HL-60 (cell line): ENCODE results near the gene EPHB2.

Source experiments
- DNase-seq, 2 experiments: peaks; one replicate each; pipeline ENCODE4 v3.0.0-alpha.2; 2010 to 2020; ENCODE audit warnings: low read depth in 1 of 2, low spot score in 1 of 2
- H3K27ac ChIP-seq: fragments of 250-450 bp; sonication (Bioruptor Pico); replicated peaks from 2 replicates; pipeline ENCODE4 v1.5.1; 2020; ENCODE audit warnings: mild to moderate bottlenecking, moderate library complexity
- H3K27me3 ChIP-seq: fragments of 250-450 bp; sonication (Bioruptor Pico); 2 replicates; pipeline ENCODE4 v1.5.1; 2021; ENCODE audit warnings: mild to moderate bottlenecking, moderate library complexity; ENCODE audit not compliant: insufficient read depth, poor library complexity, severe bottlenecking
- H3K4me3 ChIP-seq: replicated peaks from 2 replicates; pipeline ENCODE4 v1.5.1; 2011; ENCODE audit warnings: mild to moderate bottlenecking, control low read depth, low read length; ENCODE audit not compliant: insufficient read depth
- GABPA ChIP-seq: IDR thresholded peaks from 2 replicates; pipeline ENCODE4 v1.6.1; 2012; ENCODE audit warnings: low read depth
- POLR2AphosphoS5 ChIP-seq: IDR thresholded peaks from 2 replicates; pipeline ENCODE4 v1.6.1; 2012; ENCODE audit warnings: low read depth
- SPI1 ChIP-seq: IDR thresholded peaks from 2 replicates; pipeline ENCODE4 v1.6.1; 2012; ENCODE audit warnings: low read depth, mild to moderate bottlenecking, borderline replicate concordance
- TF ChIP-seq, protein P1 (sequence below): IDR thresholded peaks from one replicate; pipeline ENCODE4 v1.5.1; 2011; ENCODE audit warnings: low read length, control low read depth, inconsistent platforms; ENCODE audit not compliant: insufficient read depth
- TF ChIP-seq, protein P2 (sequence below): IDR thresholded peaks from 2 replicates; pipeline ENCODE4 v1.6.1; 2012; ENCODE audit warnings: low read depth; ENCODE audit not compliant: insufficient replicate concordance

The EPHB2 gene

DNA sequence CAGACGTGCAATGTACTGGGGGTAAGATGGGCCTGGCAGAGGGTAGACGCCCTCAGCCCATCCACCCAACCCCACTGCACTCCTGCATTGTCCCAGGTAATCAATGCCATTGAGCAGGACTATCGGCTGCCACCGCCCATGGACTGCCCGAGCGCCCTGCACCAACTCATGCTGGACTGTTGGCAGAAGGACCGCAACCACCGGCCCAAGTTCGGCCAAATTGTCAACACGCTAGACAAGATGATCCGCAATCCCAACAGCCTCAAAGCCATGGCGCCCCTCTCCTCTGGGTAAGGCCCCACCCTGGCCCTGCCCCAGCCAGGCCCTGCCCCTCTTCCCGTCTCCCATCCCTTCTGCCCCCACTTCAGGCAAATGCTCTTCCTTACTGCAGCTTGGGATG is 199.6 kb downstream of the EPHB2 start:
- Histone ChIP-seq H3K27me3 (no peaks in the 10 kb centered on the region), H3K4me3 (no peak overlapping the region), H3K27ac (no peak overlapping the region)
- TF ChIP-seq, protein P1, sequence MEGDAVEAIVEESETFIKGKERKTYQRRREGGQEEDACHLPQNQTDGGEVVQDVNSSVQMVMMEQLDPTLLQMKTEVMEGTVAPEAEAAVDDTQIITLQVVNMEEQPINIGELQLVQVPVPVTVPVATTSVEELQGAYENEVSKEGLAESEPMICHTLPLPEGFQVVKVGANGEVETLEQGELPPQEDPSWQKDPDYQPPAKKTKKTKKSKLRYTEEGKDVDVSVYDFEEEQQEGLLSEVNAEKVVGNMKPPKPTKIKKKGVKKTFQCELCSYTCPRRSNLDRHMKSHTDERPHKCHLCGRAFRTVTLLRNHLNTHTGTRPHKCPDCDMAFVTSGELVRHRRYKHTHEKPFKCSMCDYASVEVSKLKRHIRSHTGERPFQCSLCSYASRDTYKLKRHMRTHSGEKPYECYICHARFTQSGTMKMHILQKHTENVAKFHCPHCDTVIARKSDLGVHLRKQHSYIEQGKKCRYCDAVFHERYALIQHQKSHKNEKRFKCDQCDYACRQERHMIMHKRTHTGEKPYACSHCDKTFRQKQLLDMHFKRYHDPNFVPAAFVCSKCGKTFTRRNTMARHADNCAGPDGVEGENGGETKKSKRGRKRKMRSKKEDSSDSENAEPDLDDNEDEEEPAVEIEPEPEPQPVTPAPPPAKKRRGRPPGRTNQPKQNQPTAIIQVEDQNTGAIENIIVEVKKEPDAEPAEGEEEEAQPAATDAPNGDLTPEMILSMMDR: no peak
- TF ChIP-seq SPI1 (no peak), POLR2AphosphoS5 (no peak), GABPA (no peak)
- TF ChIP-seq, protein P2, sequence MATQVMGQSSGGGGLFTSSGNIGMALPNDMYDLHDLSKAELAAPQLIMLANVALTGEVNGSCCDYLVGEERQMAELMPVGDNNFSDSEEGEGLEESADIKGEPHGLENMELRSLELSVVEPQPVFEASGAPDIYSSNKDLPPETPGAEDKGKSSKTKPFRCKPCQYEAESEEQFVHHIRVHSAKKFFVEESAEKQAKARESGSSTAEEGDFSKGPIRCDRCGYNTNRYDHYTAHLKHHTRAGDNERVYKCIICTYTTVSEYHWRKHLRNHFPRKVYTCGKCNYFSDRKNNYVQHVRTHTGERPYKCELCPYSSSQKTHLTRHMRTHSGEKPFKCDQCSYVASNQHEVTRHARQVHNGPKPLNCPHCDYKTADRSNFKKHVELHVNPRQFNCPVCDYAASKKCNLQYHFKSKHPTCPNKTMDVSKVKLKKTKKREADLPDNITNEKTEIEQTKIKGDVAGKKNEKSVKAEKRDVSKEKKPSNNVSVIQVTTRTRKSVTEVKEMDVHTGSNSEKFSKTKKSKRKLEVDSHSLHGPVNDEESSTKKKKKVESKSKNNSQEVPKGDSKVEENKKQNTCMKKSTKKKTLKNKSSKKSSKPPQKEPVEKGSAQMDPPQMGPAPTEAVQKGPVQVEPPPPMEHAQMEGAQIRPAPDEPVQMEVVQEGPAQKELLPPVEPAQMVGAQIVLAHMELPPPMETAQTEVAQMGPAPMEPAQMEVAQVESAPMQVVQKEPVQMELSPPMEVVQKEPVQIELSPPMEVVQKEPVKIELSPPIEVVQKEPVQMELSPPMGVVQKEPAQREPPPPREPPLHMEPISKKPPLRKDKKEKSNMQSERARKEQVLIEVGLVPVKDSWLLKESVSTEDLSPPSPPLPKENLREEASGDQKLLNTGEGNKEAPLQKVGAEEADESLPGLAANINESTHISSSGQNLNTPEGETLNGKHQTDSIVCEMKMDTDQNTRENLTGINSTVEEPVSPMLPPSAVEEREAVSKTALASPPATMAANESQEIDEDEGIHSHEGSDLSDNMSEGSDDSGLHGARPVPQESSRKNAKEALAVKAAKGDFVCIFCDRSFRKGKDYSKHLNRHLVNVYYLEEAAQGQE: no peak
- no peak for DNase-seq

DNA sequence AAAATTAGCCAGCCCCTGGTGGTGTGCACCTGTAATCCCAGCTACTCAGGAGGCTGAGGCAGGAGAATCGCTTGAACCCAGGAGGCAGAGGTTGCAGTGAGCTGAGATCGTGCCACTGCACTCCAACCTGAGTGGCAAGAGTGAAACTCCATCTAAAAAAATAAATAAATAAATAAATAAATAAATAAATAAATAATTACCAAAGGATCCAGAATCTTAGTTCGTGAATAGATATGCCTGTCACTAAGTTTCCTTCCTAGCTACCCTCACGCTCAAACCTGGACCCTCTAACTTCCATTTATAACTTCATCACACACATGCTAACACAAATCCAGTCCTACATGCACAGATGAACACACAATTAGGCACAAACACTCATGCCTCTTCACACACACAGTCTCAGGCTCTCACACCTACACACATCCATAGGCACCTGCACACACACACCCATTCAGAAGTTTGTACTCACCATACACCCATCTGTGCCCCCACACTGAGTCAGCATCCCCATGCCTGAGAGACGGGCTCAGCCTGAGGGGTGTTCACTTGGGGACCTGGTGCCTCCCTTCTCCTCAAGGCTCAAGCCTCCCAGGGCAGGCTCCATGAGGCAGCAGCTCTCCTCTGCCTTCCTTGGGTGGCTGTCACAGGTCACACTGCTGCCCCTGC is 200.5 kb downstream of the EPHB2 start:
- no peak overlapping the region for H3K4me3 ChIP-seq
- DNase-seq: no peak
- H3K27ac ChIP-seq: no peak overlapping the region
- TF ChIP-seq, protein P2: no peak
- TF ChIP-seq SPI1 (no peak), GABPA (no peak), POLR2AphosphoS5 (no peak)
- TF ChIP-seq, protein P1: no peak
- H3K27me3 ChIP-seq: no peaks in the 10 kb centered on the region

DNA sequence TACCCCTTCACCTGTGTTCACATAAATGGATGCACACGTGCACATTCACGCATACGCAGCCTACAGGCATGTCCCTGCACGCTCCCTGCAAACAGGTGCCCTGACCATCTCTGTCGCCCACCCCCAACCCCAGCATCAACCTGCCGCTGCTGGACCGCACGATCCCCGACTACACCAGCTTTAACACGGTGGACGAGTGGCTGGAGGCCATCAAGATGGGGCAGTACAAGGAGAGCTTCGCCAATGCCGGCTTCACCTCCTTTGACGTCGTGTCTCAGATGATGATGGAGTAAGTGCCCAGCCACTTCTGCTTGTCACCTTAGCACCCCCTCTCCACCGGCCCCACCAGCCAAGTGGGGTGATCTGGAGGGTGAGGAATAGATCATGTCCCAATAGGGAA is 201.7 kb downstream of the EPHB2 start:
- no peak overlapping the region for H3K27ac ChIP-seq
- no peak overlapping the region for H3K4me3 ChIP-seq
- TF ChIP-seq GABPA: no peak
- TF ChIP-seq SPI1: no peak
- TF ChIP-seq, protein P2: no peak
- TF ChIP-seq, protein P1: no peak
- TF ChIP-seq POLR2AphosphoS5: no peak
- H3K27me3 ChIP-seq: no peaks in the 10 kb centered on the region
- no peak for DNase-seq
